GM12878 (cell line): ENCODE data around the gene SAC3D1. TPM values are rescaled to one million over a fixed set of nuclear protein-coding genes. Genes with fewer than 3 reads are reported as not detected.

Experiments
- ATAC-seq: fragments of 200-7000 bp; cut with Tn5 transposase; 3 replicates; pipeline ENCODE4 v1.9.1; 2020; ENCODE audit warnings: mild to moderate bottlenecking, moderate library complexity
- BruUV-seq: library from RNA; stranded (reverse); fragments of 400-500 nt; replicated peaks from 2 replicates; lab custom pipeline; 2021; lab: Mats Ljungman, UMichigan
- CTCF ChIA-PET: fragments of 300-600 bp; sonication (Branson Sonifier 250); formaldehyde crosslinking; extraction: SDS; loops from one replicate; lab custom pipeline; 2021; ENCODE audit warnings: inconsistent platforms; lab: Yijun Ruan, JAX
- POLR2A ChIA-PET: fragments of 350-600 bp; formaldehyde crosslinking; extraction: SDS; loops from one replicate; lab custom pipeline; 2021; ENCODE audit warnings: inconsistent platforms; lab: Charles Lee
- RAD21 ChIA-PET: fragments of 300-600 bp; sonication (Branson Sonifier 250); formaldehyde crosslinking; loops from one replicate; lab custom pipeline; 2023; ENCODE audit warnings: antibody characterized with exemption; ENCODE audit not compliant: unreplicated experiment; lab: Charles Lee
- SMC1A ChIA-PET: fragments of 300-600 bp; sonication (Branson Sonifier 250); formaldehyde crosslinking; loops from one replicate; lab custom pipeline; 2023; ENCODE audit not compliant: unreplicated experiment, uncharacterized antibody; lab: Charles Lee
- DNase-seq: peaks from one replicate; pipeline ENCODE4 v3.0.0-alpha.2; 2011; ENCODE audit warnings: low read depth, low spot score
- FAIRE-seq: peaks from 3 replicates; lab custom pipeline; 2011; peaks lifted over from hg19 to GRCh38; lab: Jason Lieb, UNC
- H2AFZ ChIP-seq: 2 replicates; pipeline ENCODE4 v1.6.0; 2011; ENCODE audit warnings: low read depth, low read length, control low read depth; ENCODE audit not compliant: control insufficient read depth
- H3K27ac ChIP-seq: 2 replicates; pipeline ENCODE4 v1.5.1; 2011; ENCODE audit warnings: control low read depth; ENCODE audit not compliant: control insufficient read depth, insufficient read depth
- H3K27me3 ChIP-seq, 2 experiments: replicated peaks in 1 of 2; 2 replicates each; pipeline versions ENCODE4 v1.6.0 to v1.6.1; 2011; ENCODE audit warnings: low read length in 1 of 2; ENCODE audit not compliant: control insufficient read depth in 2 of 2, insufficient read depth in 2 of 2
- H3K36me3 ChIP-seq, 2 experiments: 2 replicates each; pipeline ENCODE4 v1.5.1; 2011; ENCODE audit warnings: low read length in 1 of 2; ENCODE audit not compliant: control insufficient read depth in 2 of 2, insufficient read depth in 2 of 2
- H3K4me1 ChIP-seq: 2 replicates; pipeline ENCODE4 v1.6.1; 2011; ENCODE audit warnings: mild to moderate bottlenecking, low read length, moderate library complexity, mixed read lengths; ENCODE audit not compliant: control insufficient read depth, insufficient read depth
- H3K4me2 ChIP-seq: 2 replicates; pipeline ENCODE4 v1.6.0; 2011; ENCODE audit warnings: control low read depth; ENCODE audit not compliant: control insufficient read depth, insufficient read depth
- H3K4me3 ChIP-seq: fragments of 200-600 bp; sonication (generic); 2 replicates; pipeline ENCODE4 v1.5.1; 2016
- H3K79me2 ChIP-seq: 2 replicates; pipeline ENCODE4 v1.6.0; 2011; ENCODE audit warnings: low read length; ENCODE audit not compliant: control insufficient read depth, insufficient read depth
- H3K9ac ChIP-seq: 2 replicates; pipeline ENCODE4 v1.8.0; 2011; ENCODE audit warnings: low read length, control low read depth, mixed read lengths; ENCODE audit not compliant: control insufficient read depth, insufficient read depth
- H3K9me3 ChIP-seq: replicated peaks from 3 replicates; pipeline ENCODE4 v1.5.1; 2011; ENCODE audit warnings: mild to moderate bottlenecking, low read length; ENCODE audit not compliant: control insufficient read depth, insufficient read depth
- H4K20me1 ChIP-seq: 2 replicates; pipeline ENCODE4 v1.6.0; 2011; ENCODE audit not compliant: control insufficient read depth, insufficient read depth
- BCLAF1 ChIP-seq: fragments of 450-650 bp; IDR thresholded peaks from 2 replicates; pipeline ENCODE4 v1.6.1; 2017; ENCODE audit warnings: antibody characterized with exemption, mild to moderate bottlenecking, moderate library complexity
- FOXM1 ChIP-seq: IDR thresholded peaks from 2 replicates; pipeline ENCODE4 v1.6.1; 2012; ENCODE audit warnings: low read depth, mild to moderate bottlenecking, inconsistent platforms, low read length, moderate library complexity
- NFYA ChIP-seq: IDR thresholded peaks from 2 replicates; pipeline ENCODE4 v1.6.1; 2011; ENCODE audit warnings: low read depth, mild to moderate bottlenecking, low read length, improper control_type of control experiment, borderline replicate concordance
- RAD51 ChIP-seq: fragments of 450-650 bp; IDR thresholded peaks from 2 replicates; pipeline ENCODE4 v1.6.1; 2016; ENCODE audit warnings: moderate library complexity, mild to moderate bottlenecking, inconsistent platforms
- RBBP5 ChIP-seq: fragments of 200-600 bp; sonication (generic); conservative IDR thresholded peaks from 2 replicates; pipeline ENCODE4 v1.6.1; 2016
- WGBS: methylation state at CpG from one replicate; pipeline ENCODE4 v1.1.6; 2016; ENCODE audit warnings: low lambda C conversion rate; ENCODE audit not compliant: insufficient replicate concordance, insufficient coverage; ENCODE audit errors: missing lambda C conversion rate; 5-methylcytosine and 5-hydroxymethylcytosine counted together
- in situ Hi-C: fragments of 300-500 bp; cut with MboI; formaldehyde crosslinking; loops from 9 replicates; pipeline ENCODE4 v1.14.3; 2018; ENCODE audit warnings: mixed read lengths
- intact Hi-C: fragments of 100-400 bp; cut with micrococcal nuclease; formaldehyde crosslinking; loops from one replicate; pipeline ENCODE4 v1.14.2; 2022; ENCODE audit not compliant: unreplicated experiment
- polyA plus RNA-seq, 11 experiments: library from polyadenylated mRNA; depleted of rRNA in 4 of 11; unstranded in 6 of 11; stranded (reverse) in 5 of 11; fragments of >200 nt; fragmentation: Nextera tagmentation in 4 of 11; fragmentation: Illumina TruSeq in 1 of 11; extraction: Ambion mirVana in 4 of 11; extraction: Trizol in 1 of 11; gene quantifications; 1 replicate in 1 of 11; 2 replicates in 10 of 11; pipeline versions ENCODE4 v1.2.1 to v1.2.3, GENCODE V29; 2011 to 2016; ENCODE audit warnings: inconsistent platforms in 2 of 11, missing spikeins in 2 of 11, low read depth in 1 of 11
- total RNA-seq, 4 experiments: library from RNA; depleted of rRNA in 3 of 4; stranded (reverse); fragments of >200 nt in 3 of 4; fragmentation: Illumina TruSeq in 1 of 4; extraction: Trizol in 1 of 4; gene quantifications; 2 replicates each; pipeline versions ENCODE4 v1.2.1 to v1.2.3, GENCODE V29; 2013 to 2021
- TF ChIP-seq, protein P1 (sequence below): IDR thresholded peaks from 2 replicates; pipeline ENCODE4 v1.6.1; 2012; ENCODE audit warnings: low read length, inconsistent platforms

SAC3D1 gene
- total and polyA plus RNA-seq, 10 of the 15 experiments (the other 5 are each of a cell fraction or from before 2014, with no cell fraction given): 0.16 to 44.6 (median 12.1) TPM

DNA sequence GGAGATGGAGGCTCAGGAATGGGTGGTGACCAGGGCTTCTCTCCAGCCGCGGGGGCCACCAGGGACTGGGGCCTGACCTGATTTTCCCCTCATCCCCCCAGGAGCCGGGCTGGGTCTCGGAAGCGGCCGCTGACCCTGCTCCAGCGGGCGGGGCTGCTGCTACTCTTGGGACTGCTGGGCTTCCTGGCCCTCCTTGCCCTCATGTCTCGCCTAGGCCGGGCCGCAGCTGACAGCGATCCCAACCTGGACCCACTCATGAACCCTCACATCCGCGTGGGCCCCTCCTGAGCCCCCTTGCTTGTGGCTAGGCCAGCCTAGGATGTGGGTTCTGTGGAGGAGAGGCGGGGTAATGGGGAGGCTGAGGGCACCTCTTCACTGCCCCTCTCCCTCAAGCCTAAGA is 46.8 kb downstream of the SAC3D1 start:
- Histone ChIP-seq H3K9ac (no peak overlapping the region), H3K4me1 (peaks cover 6% of the 10 kb centered on the region), H3K27ac (no peak overlapping the region), H2AFZ (no peak overlapping the region), H3K79me2 (peaks cover 21% of the 10 kb centered on the region), H4K20me1 (no peaks in the 10 kb centered on the region), H3K27me3 (no peaks in the 10 kb centered on the region)
- in situ Hi-C loops (no loop called here), intact Hi-C loops (no loop called here)
- ATAC-seq (no peak), DNase-seq (no peak)
- ChIA-PET SMC1A (no interaction called here), RAD21 (no interaction called here)
- 95% methylated on average over 15 of the region's 15 CpGs for WGBS
- BruUV-seq: no TSS peak
- no peak for TF ChIP-seq BCLAF1
- TF ChIP-seq, all 136 proteins: peak for 0
- ChIA-PET POLR2A (no interaction called here), CTCF (interaction anchor here (0.6 kb wide), 1 partner anchor 59 kb away, joined by 3 read pairs; no protein-coding TSS in a partner anchor)
- H3K9me3 ChIP-seq: no peaks in the 10 kb centered on the region
- no peak overlapping the region for H3K4me2 ChIP-seq
- no peak for FAIRE-seq
- no peak overlapping the region for H3K4me3 ChIP-seq
- H3K36me3 ChIP-seq: peaks cover 5 to 11% of the 10 kb centered on the region in 2 experiments

- no peak overlapping the region for H3K4me2 ChIP-seq
- no peaks in the 10 kb centered on the region for H4K20me1 ChIP-seq
- intact Hi-C loops (no loop called here), in situ Hi-C loops (no loop called here)
- no peak overlapping the region for H3K27ac ChIP-seq
- ChIA-PET POLR2A (interaction anchor here (1.4 to 1.5 kb wide), 2 partner anchors 64 to 75 kb away, joined by 4 to 7 read pairs; partner anchors contain the start of gene ARL2), RAD21 (no interaction called here), CTCF (interaction anchor here (1.1 to 2.0 kb wide), 4 partner anchors 12 to 77 kb away, joined by 3 to 6 read pairs (median 4); no protein-coding TSS in a partner anchor), SMC1A (interaction anchor here (0.6 to 2.2 kb wide), 3 partner anchors 29 to 276 kb away, joined by 3 to 5 read pairs (median 3); partner anchors contain the start of gene ARL2)
- FAIRE-seq (no peak), DNase-seq (no peak), ATAC-seq (no peak)
- H3K4me1 ChIP-seq: peaks cover 6% of the 10 kb centered on the region
- H3K9me3 ChIP-seq: no peaks in the 10 kb centered on the region
- BruUV-seq: no TSS peak
- H2AFZ ChIP-seq: no peak overlapping the region
- H3K4me3 ChIP-seq: no peak overlapping the region
- no peaks in the 10 kb centered on the region for H3K27me3 ChIP-seq
- H3K79me2 ChIP-seq: peaks cover 7% of the 10 kb centered on the region
- H3K9ac ChIP-seq: no peak overlapping the region
- no peak for TF ChIP-seq RBBP5
- TF ChIP-seq RAD51: no peak
- TF ChIP-seq, protein P1, sequence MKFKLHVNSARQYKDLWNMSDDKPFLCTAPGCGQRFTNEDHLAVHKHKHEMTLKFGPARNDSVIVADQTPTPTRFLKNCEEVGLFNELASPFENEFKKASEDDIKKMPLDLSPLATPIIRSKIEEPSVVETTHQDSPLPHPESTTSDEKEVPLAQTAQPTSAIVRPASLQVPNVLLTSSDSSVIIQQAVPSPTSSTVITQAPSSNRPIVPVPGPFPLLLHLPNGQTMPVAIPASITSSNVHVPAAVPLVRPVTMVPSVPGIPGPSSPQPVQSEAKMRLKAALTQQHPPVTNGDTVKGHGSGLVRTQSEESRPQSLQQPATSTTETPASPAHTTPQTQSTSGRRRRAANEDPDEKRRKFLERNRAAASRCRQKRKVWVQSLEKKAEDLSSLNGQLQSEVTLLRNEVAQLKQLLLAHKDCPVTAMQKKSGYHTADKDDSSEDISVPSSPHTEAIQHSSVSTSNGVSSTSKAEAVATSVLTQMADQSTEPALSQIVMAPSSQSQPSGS: no peak
- no peak for TF ChIP-seq NFYA
- no peak for TF ChIP-seq FOXM1
- 89% methylated on average over 4 of the region's 4 CpGs for WGBS
- peaks cover 5 to 11% of the 10 kb centered on the region in 2 experiments for H3K36me3 ChIP-seq
Measured at GRCh38 chr11:65089621-65090020, 48.6 kb downstream of the SAC3D1 start.
